ENCODE data around the gene PACRG. TPM values are rescaled to one million over a fixed set of nuclear protein-coding genes. Genes with fewer than 3 reads are reported as not detected.

PACRG gene
- total RNA-seq, 1 experiment from 2014 or later: 0.26 TPM

GRCh38 chr6:162863821-162864220 is 136.0 kb downstream of the PACRG start:
- Histone ChIP-seq H3K79me2 (ENCODE audit: insufficient read depth, low read length) (no peaks in the 10 kb centered on the region), H3K23ac (ENCODE audit: insufficient read length, low read depth, low read length) (no peak overlapping the region), H3K14ac (ENCODE audit: insufficient read depth, low read length) (no peak overlapping the region), H3K56ac (ENCODE audit: insufficient read length, low read depth, low read length) (no peak overlapping the region), H4K20me1 (ENCODE audit: control insufficient read depth, insufficient read depth, insufficient read length) (no peaks in the 10 kb centered on the region), H3K18ac (ENCODE audit: insufficient read length, low read depth, low read length) (no peak overlapping the region), H2BK12ac (ENCODE audit: insufficient read length, low read depth, low read length) (no peak overlapping the region), H3K4me1 (ENCODE audit: insufficient read depth, low read length) (no peaks in the 10 kb centered on the region; the same call in 1 of the 2 replicates), H3K27me3 (ENCODE audit: insufficient read depth, low read length) (no peaks in the 10 kb centered on the region), H3K79me1 (ENCODE audit: insufficient read depth, low read depth, low read length, poor library complexity, severe bottlenecking) (no peaks in the 10 kb centered on the region), H3T11ph (ENCODE audit: low read length) (no peak overlapping the region), H3K23me2 (ENCODE audit: insufficient read length, low read depth, low read length, poor library complexity, severe bottlenecking) (no peaks in the 10 kb centered on the region), H2AFZ (ENCODE audit: low read length) (no peak overlapping the region), H3K4ac (ENCODE audit: low read depth, low read length) (no peak overlapping the region), H2BK5ac (ENCODE audit: insufficient read length, low read length) (no peak overlapping the region), H3K27ac (ENCODE audit: insufficient read length, low read depth, low read length) (no peak overlapping the region), H4K8ac (replicated peaks; ENCODE audit: insufficient read length, low read depth, low read length) (no peak overlapping the region), H2BK20ac (ENCODE audit: low read depth, low read length, poor library complexity, severe bottlenecking) (no peak overlapping the region), H3K9me3 (ENCODE audit: control insufficient read depth, low read depth, low read length) (no peaks in the 10 kb centered on the region), H2AK5ac (ENCODE audit: insufficient read length, low read length) (no peak overlapping the region), H3K4me2 (ENCODE audit: insufficient read depth, insufficient read length, low read length) (no peak overlapping the region), H3K9ac (ENCODE audit: extremely low read depth, insufficient read length, low read length) (no peak overlapping the region), H4K91ac (ENCODE audit: insufficient read length, low read depth, low read length) (no peak overlapping the region), H2BK15ac (ENCODE audit: low read depth, low read length) (no peak overlapping the region), H4K5ac (ENCODE audit: insufficient read length, low read depth, low read length) (no peak overlapping the region), H2BK120ac (ENCODE audit: low read depth, low read length, poor library complexity, severe bottlenecking) (no peak overlapping the region)
- TF ChIP-seq CTCF (conservative IDR thresholded peaks at IDR 0.05): no peak
- DNase-seq: no peak
- H3K4me1 Mint-ChIP-seq: peaks cover 8 to 9% of the 10 kb centered on the region in 2 experiments
- peaks cover 0 to 4% of the 10 kb centered on the region in 2 experiments; a peak in 1 of 5 replicates for H3K9me3 Mint-ChIP-seq
- 100% methylated on average over 1 of the region's 1 CpG for WGBS (ENCODE audit: extremely low coverage, insufficient read length, low lambda C conversion rate)
- H3K27me3 Mint-ChIP-seq (ENCODE audit: low read depth): no peaks in the 10 kb centered on the region; the same call in 1 of the 2 replicates
- no peak overlapping the region for H3K4me3 Mint-ChIP-seq
- no peak overlapping the region for H3K27ac Mint-ChIP-seq
- H3K36me3 Mint-ChIP-seq (ENCODE audit: insufficient read depth in 1 of 3, low read depth in 3 of 3): peaks cover 0 to 8% (median 3%) of the 10 kb centered on the region in 3 experiments; a peak in 3 of 7 replicates
